HG03342 (cell line): ENCODE measurements around the gene C19orf25.
"Not testable (repeated sequence)": the region's sequence is repeated elsewhere in the genome, so short reads cannot be mapped to it uniquely, and the experiment has no call there.

Experiments
- ATAC-seq: cut with Tn5 transposase; IDR thresholded peaks from one replicate; pipeline ENCODE4 v1.9.1; 2021; ENCODE audit warnings: mild to moderate bottlenecking, moderate library complexity; ENCODE audit not compliant: unreplicated experiment

Gene C19orf25

DNA sequence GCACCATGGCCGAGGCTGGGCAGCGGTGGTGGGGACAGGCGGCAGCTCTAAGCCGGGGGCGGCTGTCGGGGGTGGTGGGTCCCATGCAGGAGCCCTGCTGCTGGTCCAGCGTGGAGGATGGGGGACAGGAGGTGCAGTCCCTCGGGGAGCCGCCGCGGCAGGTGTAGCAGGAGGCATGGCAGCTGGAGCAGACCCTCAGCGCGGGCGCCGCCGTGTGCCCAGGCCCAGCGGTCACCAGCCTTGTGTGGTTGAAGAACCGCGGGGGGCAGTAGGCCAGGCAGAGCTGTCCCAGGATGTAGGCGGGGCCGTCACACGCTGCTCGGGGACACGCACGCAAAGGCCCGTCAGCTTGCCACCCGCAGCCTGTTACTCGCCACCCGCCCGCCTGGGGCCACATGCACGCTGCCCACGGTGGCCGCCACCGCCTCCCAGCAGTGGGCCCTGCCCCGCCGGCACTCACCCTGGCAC lies 2.9 kb upstream of the C19orf25 start:
- ATAC-seq, result no peak

DNA sequence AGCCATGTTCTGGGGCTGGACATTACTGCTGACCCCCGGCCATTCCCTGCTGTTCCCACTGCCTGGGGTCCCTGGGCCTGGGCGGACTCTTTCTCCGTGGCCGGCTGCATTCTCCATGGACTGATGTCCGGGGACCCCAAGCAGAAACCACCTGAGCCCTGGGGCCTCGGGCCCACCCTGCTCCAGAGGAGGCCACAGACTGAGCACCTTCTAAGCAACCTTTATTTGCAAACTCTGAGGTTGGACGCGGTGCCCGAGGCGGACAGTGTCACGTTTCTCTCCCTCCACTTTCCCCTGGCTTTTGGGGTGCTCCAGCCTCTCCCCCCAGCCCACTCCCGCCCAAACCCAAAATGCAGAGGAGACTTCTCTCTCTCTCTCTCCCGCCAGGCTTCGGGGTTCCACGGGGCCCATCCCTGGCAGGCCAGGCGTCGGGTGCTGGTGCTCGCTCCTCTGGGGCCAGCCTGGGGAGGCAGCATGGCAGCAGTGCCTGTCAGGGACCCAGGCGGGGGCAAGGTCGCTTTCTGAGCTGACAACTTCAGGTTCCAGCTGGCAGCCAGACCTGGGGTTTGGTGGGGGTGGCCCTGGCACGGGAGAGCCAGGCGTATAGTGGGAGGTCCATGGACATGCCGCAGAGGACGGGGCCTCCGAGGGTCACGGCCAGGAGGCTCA lies 2.3 kb upstream of the C19orf25 start:
- no peak for ATAC-seq

DNA sequence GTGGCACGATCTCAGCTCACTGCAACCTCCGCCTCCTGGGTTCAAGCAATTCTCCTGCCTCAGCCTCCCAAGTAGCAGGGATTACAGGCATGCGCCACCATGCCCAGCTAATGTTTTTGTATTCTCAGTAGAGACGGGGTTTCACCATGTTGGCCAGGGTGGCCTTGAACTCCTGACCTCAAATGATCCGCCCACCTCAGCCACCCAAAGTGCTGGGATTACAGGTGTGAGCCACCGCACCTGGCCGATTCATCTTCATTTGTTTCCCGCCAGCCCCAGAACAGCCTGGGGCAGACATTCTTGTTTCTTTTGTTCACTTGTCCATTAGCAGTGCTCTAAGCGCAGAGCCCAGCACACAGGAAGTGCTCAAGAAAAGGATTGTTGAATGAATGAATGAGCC lies 2.0 kb downstream of the C19orf25 start:
- not testable (repeated sequence) for ATAC-seq

DNA sequence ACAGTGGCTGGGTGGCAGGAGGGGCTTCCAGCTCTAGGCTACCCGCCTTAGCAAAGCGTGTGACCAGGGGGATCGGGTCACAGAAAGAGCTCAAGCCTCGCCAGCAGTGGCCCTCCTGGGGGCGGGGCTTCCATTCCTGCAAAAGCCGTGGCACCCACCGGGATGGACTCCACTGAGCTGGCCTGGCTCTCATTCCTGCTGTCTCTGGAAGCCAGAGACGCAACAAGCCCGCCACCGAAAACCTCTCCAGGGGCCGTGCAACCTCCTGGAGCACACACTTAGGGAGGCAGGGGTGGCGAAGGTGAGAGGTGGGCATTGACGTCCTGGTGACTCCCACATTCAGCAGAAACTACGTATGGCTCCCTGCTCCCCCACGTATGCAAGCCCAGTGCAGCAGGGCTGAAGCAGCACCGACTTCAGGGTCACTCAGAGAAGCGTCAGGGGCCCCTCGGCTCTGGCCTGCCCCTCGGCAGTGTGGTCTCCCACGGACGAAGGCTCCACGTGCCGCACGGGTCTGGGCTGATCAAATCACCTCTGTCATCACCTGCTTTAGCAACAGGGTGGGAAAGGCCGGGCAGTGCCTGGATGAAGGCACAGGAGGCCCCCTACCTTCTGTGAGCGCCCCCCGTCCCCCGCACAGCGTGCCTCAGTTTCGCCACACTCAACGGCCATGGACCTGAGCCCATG lies 3.1 kb downstream of the C19orf25 start:
- no peak for ATAC-seq

DNA sequence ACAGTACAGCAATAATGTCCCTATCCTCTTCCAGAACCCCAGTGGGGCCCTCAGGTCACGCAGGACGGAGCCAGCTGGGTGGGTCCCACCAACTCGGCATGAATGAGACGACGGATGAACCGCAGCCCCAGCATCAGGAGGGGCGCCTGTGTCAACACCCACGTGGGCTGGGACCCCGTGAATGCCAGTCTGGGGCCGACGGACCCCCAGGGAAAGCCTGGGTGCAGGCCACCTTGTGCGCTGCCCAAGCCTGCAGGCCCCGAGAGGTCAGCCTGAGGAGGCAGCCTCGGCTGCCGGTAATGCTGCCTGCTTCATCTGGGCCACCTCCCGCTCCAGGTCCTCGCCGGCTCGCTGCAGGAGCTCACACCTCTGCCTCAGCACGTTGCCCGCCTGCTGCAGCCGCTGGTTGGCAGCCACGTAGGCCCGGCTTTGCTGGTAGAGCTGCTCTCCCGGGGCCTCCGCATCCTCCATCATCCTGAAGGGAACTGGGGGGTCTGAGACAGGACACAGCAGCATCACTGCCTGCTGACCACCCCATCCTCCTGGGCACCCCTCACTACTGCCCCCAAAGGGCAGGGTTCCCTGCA lies 4.2 kb downstream of the C19orf25 start:
- ATAC-seq, result no peak

DNA sequence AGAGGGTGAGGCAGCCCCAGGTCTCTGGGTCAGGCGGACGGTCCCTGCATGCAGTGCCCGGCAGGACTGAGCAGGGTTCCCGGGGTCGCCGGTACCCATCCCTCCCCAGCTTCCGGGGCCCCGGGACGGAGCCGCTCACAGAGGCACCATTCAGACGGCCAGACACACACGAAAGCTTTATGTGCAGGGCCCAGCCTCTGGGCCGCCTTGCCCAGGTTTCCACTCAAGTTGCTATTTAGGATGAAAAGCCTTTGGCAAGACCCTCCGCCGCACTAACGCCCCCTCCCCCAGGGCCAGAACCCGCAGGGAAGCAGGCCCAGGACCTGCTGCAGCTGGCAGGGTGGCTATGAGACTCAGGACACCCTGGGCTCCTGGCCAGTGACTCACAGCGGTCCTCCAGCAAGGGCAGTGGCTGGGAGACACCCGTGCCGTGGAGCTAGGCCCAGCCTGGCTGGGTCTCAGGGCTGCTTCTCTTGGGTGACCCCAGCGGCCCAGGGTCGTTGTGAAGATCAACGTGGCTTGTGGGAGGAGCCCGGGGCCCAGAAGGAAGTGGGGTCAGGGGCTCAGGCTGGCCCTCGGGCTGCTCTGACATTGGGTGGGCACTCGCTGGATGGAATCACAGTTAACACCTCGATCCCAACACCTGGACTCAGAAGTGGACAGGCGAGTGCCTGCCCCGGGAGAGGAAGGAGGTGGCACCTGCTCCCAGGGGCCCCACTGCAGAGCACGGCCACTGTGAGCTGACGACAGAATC lies 4.8 kb downstream of the C19orf25 start:
- ATAC-seq, result no peak

DNA sequence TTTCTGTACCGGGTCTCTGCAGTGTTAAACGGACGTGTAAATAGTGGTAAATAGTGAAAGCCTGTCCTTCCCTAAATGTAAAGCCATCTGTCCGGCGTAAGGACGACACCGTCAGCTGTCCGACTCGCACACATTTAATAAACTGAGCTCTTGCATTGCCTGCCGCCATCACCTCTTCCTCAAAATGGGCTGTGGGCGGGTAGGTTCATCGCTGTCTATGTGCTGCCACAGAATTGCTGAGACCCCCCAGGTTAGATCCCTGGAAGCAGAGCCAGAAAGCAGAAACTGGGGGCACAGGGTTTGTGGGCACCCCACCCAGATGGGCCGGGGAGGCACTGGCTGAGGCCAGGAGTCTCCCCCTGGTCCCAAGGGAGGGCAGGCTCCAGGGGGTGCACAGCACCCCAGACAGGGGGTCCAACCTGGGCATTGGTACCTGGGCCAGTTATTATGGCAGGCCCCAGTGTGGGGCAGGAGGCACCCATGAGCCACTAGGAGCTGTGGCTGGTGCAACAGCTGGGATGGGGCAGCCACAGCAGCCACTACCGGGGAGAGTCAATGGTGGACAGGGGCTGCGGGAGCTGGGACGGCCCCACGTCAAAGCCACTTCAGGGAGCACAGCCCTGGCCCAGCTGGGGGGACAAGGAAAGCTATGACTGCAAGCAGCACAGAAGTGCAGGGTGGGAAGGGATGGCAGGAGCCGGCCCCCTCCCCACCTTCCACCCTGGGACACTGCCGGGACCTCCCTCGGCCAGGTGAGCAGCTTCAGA lies 5.7 kb downstream of the C19orf25 start:
- ATAC-seq, result no peak

DNA sequence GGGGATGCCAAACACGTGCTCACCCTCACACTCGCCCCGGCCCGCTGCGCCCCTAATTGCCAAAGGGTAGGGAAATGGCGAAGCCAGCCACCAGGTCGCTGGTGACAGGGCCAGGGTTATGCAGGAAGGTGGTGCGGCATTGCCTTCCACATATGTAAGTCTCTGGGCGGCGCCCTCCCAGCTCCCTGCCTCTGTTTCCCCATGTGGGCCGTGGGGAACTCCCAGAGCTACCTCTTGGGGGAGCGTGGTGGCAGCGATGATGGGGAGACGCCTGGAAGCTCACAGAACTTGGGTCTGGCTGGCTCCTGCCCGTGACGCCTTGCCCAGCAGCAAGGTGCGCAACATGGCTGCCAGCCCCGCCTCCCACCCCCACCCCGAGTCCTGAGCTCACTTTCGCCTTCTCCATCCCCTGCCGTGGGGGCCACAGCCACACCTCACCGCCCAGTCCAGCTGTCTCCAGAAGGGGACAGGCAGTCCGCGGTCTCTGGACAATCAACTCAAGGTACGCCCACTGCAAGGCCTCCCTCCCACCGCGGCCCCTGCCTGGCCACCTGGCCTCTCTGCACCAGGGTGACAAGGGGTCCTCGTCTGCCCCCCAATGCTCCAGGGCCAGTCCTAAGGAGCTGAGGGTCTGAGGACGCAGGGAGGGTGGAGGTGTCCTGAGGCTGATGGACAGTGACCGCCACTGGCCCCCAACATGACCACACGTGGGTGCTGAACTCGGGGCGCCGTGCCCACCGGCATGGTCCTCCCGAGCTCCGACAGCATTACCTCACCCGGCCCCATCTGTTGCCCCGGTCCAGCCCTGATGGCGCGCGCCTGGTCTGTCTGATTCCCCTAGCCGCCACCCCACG lies 6.6 kb downstream of the C19orf25 start:
- ATAC-seq, result no peak

DNA sequence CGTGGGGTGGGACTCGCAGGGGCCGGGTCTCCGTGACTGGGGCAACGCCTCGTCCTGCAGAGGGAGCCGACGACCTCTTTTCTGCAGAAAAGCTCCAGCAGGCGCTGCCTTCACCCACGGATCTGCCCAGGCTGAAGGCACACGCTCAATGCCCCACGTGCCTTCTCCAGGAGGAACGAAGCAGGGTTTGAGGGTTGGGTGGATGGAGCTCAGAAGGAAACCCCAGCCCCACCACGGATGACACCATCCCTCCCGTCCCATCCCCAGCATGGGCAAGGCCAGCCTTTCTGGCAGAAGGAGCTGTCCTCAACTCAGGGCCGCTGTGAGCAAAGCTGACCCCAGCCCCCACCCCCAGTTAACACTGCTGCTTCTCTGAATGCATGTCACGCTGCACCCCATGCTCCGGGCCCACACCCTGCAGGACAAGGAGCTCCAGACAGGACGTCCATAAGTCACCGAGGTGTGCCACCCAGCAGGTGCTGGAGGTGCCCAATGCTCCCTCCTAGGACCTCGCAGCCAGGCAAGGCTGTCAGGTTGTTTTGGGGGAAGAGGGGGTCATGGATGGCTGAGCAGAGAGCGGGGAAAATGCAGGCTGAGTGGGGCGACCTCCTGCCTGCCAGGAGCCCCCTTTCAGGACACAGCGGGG lies 7.4 kb downstream of the C19orf25 start:
- no peak for ATAC-seq

DNA sequence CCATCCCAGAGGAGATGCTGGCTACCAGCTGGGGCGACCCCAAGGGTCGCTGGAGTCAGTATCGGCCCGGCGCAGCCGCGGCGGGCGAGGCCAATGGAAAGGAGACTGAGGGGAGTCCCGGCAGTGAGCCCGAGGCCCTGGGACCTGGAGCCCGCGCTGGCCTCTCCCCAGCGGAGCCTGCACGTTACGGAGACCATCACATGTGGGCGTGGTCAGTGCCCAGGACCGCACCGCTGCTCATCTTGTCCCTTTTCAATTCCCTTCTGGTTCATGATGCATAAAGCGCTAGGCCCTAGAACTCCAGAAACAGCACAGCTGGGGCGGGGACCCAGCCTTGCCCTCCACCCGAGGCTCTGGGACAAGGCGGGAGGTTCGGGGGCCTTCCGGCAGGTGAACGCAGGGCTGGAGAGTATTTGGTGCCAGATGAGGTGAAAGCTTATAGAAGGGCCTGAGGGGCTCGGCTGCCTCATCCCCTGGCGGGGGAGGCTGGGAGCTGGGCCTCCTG lies 8.0 kb downstream of the C19orf25 start:
- ATAC-seq, result no peak

DNA sequence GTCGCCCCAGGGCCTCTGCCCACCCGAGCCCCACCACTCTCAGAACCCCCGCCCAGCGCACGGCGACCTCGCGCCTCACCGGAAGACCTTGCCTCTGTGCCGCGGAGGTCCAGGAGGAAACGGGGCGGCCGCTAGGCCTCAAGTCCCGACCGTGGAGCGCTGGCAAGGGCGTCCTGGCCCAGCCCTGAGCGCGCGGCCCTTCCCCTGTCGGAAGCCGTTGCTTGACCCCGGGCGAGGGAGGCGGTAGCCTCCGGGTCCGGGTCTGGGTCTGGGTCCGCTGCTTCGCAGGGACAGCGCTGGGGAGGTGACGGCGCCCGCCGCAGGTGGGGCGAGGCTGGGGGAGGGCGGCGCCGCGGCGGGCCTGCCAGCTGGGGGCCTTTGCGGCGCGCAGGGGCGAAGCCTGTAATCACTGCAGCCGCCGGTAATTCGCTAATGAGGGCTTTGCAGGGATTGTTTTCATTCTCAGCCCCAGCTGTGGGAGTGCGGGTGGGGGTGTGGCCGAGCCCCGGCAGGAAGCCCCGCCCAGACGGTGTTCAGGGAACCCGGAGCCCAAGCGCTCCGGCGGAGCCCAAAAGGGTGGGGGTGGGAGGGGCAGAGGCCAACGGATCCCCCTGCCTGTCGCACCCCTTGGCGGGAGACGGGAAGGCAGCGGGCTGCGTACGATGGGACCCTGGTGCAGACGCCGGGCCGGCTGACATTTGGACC lies 8.6 kb downstream of the C19orf25 start:
- no peak for ATAC-seq

DNA sequence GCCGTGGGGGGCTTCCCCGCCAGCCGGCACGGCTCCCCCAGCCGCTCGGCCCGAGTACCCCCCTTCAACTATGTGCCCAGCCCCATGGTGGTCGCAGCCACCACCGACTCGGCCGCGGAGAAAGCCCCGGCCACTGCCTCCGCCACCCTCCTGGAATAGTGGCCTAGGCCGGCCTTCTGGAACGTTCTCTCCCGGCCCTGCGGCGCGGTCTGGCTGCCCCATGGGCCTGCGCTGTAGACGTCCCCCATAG lies 9.0 kb downstream of the C19orf25 start:
- ATAC-seq, result no peak

DNA sequence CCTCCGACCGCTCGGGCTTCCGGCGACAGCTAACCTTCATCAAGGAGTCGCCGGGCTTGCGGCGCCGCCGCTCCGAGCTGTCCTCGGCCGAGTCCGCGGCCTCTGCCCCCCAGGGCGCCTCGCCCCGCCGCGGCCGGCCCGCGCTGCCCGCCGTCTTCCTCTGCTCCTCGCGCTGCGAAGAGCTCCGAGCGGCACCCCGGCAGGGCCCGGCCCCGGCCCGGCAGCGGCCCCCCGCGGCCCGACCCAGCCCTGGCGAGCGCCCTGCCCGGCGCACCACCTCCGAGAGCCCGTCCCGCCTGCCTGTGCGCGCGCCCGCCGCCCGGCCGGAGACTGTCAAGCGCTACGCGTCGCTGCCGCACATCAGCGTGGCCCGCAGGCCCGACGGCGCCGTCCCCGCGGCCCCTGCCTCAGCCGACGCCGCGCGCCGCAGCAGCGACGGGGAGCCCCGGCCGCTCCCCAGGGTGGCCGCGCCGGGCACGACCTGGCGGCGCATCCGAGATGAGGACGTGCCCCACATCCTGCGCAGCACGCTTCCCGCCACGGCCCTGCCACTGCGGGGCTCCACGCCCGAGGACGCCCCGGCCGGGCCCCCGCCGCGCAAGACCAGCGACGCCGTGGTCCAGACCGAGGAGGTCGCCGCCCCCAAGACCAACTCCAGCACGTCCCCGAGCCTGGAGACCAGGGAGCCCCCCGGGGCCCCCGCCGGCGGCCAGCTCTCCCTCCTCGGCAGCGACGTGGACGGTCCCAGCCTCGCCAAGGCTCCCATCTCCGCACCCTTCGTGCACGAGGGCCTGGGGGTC lies 9.6 kb downstream of the C19orf25 start:
- no peak for ATAC-seq

DNA sequence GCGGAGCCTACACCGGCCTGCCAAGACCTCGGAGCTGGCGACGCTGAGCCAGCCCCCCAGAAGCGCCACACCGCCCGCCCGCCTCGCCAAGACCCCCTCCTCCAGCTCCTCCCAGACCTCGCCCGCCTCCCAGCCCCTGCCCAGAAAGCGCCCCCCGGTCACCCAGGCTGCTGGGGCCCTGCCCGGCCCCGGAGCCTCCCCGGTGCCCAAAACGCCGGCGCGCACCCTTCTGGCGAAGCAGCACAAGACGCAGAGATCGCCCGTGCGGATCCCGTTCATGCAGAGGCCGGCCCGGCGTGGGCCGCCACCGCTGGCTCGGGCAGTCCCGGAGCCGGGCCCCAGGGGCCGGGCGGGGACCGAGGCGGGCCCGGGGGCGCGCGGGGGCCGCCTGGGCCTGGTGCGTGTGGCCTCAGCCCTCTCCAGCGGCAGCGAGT lies 10.2 kb downstream of the C19orf25 start:
- no peak for ATAC-seq

DNA sequence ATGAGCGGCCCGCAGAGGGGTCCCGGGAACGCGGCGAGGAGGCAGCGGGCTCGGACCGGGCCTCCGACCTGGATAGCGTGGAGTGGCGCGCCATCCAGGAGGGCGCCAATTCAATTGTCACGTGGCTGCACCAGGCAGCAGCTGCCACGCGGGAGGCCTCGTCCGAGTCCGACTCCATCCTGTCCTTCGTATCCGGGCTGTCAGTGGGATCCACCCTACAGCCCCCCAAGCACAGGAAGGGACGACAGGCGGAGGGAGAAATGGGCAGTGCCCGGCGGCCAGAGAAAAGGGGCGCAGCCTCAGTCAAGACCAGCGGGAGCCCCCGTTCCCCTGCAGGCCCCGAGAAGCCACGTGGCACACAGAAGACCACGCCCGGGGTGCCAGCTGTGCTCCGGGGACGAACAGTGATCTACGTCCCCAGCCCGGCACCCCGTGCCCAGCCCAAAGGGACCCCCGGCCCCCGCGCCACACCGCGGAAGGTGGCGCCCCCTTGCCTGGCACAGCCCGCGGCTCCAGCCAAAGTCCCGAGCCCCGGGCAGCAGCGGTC lies 10.7 kb downstream of the C19orf25 start:
- ATAC-seq, result no peak

DNA sequence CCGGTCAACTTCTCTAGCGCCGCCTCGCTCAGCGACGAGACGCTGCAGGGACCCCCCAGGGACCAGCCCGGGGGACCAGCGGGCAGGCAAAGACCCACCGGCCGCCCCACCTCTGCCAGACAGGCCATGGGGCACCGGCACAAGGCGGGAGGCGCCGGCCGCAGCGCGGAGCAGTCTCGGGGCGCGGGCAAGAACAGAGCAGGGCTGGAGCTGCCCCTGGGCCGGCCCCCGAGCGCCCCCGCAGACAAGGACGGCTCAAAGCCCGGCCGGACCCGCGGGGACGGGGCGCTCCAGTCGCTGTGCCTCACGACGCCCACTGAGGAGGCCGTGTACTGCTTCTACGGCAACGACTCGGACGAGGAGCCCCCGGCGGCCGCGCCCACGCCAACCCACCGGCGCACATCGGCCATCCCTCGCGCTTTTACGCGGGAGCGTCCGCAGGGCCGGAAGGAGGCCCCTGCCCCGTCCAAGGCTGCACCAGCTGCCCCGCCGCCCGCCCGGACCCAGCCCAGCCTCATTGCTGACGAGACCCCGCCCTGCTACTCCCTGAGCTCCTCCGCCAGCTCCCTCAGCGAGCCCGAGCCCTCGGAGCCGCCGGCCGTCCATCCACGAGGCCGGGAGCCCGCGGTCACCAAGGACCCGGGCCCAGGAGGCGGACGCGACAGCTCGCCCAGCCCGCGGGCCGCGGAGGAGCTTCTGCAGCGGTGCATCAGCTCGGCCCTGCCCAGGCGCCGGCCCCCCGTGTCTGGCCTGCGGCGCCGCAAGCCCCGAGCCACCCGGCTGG lies 11.3 kb downstream of the C19orf25 start:
- no peak for ATAC-seq

DNA sequence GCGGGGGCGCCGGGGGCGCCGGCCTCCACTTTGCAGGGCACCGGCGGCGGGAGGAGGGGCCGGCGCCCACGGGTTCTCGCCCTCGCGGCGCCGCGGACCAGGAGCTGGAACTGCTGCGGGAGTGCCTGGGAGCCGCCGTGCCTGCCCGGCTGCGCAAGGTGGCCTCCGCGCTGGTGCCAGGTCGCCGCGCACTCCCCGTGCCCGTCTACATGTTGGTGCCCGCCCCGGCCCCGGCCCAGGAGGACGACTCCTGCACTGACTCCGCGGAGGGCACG lies 11.9 kb downstream of the C19orf25 start:
- no peak for ATAC-seq
